ENCODE results near the gene RBMS2. TPM values are rescaled to one million over a fixed set of nuclear protein-coding genes. Genes with fewer than 3 reads are reported as not detected.

Gene RBMS2
- total RNA-seq, 4 donors from 2014 or later = 4.0 to 16.8 (median 6.8) TPM

DNA sequence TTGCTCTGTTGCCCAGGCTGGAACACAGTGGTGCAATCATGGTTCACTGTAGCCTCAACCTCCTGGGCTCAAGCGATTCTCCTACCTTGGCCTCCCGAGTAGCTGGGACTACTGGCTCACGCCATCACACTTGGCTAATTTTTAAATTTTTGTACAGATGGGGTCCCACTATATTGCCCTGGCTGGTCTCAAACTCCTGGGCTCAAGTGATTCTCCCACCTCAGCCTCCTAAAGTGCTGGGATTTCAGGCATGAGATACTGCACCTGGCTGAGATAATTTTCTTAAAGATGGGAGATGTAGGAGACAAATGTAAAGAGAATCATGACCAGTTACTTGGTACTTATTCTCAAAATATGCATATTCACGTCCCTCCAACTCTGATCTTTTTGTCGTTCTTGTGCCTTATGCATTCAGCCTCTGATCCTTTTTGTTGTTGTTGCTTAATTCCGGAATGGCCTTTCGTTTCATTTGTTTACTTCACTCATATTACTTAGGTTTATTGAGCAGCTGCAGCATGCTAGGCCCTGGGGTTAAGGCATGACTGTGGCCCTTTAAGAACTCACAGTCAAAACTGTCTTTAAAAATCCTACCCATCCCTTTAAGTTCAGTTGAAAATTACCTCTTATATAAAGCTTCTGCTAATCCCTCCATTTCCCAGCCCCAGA, 8.9 kb downstream of the RBMS2 start:
- Histone ChIP-seq H3K36me3 (no peaks in the 10 kb centered on the region), H3K4me3 (no peak overlapping the region), H3K27ac (no peak overlapping the region), H3K4me1 (peaks cover 6 to 36% (median 16%) of the 10 kb centered on the region in 3 donors), H3K9me3 (no peaks in the 10 kb centered on the region), H3K27me3 (no peaks in the 10 kb centered on the region)
- intact Hi-C loops (cut with DNase I) = no loop called here
- WGBS, 2 donors = 74 to 77% methylated on average over 6 of the region's 7 CpGs
- no peak for DNase-seq
- TF ChIP-seq POLR2A (IDR thresholded peaks at IDR 0.05) (no peak), CTCF (IDR thresholded peaks at IDR 0.05) (no peak)

GRCh38 chr12:56537546-56537945, 15.9 kb downstream of the RBMS2 start:
- intact Hi-C loops (cut with DNase I) = no loop called here
- no peak overlapping the region for H3K27ac ChIP-seq
- H3K4me1 ChIP-seq = no peaks in the 10 kb centered on the region
- H3K9me3 ChIP-seq = no peaks in the 10 kb centered on the region
- no peaks in the 10 kb centered on the region for H3K27me3 ChIP-seq
- no peak overlapping the region for H3K4me3 ChIP-seq
- no peak for TF ChIP-seq POLR2A (IDR thresholded peaks at IDR 0.05)
- TF ChIP-seq CTCF (IDR thresholded peaks at IDR 0.05) = no peak
- H3K36me3 ChIP-seq = no peaks in the 10 kb centered on the region
- no peak for DNase-seq

DNA sequence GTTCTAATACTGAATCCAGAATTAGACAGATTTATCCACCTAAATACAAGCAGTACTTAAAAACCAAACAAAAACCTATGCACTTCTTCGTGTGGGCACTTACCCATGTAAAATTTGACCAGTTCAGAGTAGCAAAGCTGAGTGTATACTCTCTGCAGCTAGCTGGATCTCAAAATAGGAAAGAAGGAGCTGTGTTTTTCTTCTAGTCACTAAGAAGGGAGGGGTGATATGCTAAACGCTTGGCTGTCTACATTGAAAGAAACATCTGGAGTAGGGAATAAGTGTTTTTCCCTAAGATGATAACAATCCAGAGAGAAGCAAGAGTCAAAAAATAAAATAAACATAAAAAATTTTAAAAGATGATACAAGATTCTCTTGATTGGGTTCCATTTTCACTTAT, 20.0 kb downstream of the RBMS2 start:
- TF ChIP-seq CTCF (IDR thresholded peaks at IDR 0.05) = no peak
- no peak for TF ChIP-seq POLR2A (IDR thresholded peaks at IDR 0.05)
- no peak for DNase-seq
- Histone ChIP-seq H3K4me1 (no peaks in the 10 kb centered on the region), H3K27ac (no peak overlapping the region), H3K36me3 (no peaks in the 10 kb centered on the region), H3K27me3 (no peaks in the 10 kb centered on the region), H3K9me3 (no peaks in the 10 kb centered on the region), H3K4me3 (no peak overlapping the region)
- 39 to 40% methylated on average over 2 of the region's 2 CpGs for WGBS, 2 donors
- intact Hi-C loops (cut with DNase I) = no loop called here

DNA sequence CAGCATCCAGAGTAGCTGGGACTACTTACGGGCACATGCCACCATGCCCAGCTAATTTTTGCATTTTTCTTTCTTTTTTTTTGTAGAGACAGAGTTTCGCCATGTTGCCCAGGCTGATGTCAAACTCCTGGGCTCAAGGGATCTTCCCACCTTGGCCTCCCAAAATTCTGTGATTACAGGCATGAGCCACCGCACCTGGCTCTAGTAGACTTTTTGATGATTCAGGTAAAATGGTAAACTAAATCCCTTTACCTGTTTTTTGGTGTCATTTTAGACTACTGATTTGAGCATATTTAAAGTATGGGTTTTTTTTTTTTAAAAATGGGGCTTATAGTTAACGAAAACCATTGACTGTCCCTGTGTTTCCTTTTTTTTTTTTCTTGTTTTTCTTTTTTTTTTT, 20.5 kb downstream of the RBMS2 start:
- H3K36me3 ChIP-seq = no peaks in the 10 kb centered on the region
- WGBS, 2 donors = 77 to 95% methylated on average over 4 of the region's 4 CpGs
- intact Hi-C loops (cut with DNase I) = no loop called here

More for the DNA sequence above, 20.5 kb downstream of the RBMS2 start:
- no peak for DNase-seq
- Histone ChIP-seq H3K27me3 (no peaks in the 10 kb centered on the region), H3K4me3 (no peak overlapping the region), H3K9me3 (no peaks in the 10 kb centered on the region), H3K4me1 (no peaks in the 10 kb centered on the region), H3K27ac (no peak overlapping the region)
- TF ChIP-seq POLR2A (IDR thresholded peaks at IDR 0.05) (no peak), CTCF (IDR thresholded peaks at IDR 0.05) (no peak)
